ENCODE results near the gene WDR72. TPM values are rescaled to one million over a fixed set of nuclear protein-coding genes. Genes with fewer than 3 reads are reported as not detected.
"Not testable (repeated sequence)": the region's sequence is repeated elsewhere in the genome, so short reads cannot be mapped to it uniquely, and the experiment has no call there.

Gene WDR72
- total RNA-seq, 1 experiment from 2014 or later, result 3.9 TPM

DNA sequence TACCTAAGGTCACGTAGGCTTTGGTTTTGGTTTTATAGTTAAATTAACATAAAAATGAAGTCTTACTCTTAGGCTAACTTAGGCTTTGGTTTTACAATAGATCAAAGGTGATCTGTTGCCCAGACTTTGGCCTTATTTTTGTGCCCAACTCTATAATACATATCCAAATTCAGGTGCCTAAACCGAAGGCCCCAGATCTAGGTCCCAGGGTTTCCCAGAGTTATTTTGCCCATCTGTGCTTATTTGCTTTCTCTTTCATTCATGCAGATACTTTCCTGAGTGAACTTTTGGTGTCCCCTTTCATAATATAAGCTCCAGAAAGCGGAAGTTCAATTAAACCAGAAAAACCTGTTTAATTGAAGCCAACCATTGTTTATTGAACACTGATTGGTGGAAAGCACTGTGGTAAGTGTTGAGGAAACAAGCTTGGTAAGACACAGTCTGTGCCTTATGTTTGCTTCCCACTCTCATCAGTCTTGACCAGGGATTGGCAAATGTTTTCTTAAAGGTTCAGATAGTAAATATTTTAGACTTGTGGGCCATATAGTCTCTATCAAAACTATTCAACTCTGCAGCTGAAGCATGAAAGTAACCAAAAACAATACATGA, 209.7 kb downstream of the WDR72 start:
- Mint-ChIP-seq H3K4me1 (ENCODE audit: low read depth, unreplicated experiment) (peaks cover 55% of the 10 kb centered on the region), H3K4me3 (ENCODE audit: low read depth, unreplicated experiment) (no peak overlapping the region), H3K27me3 (ENCODE audit: unreplicated experiment) (no peaks in the 10 kb centered on the region), H3K9me3 (ENCODE audit: low read depth, unreplicated experiment) (no peaks in the 10 kb centered on the region), H3K36me3 (ENCODE audit: insufficient read depth, unreplicated experiment) (peaks cover 6% of the 10 kb centered on the region), H3K27ac (ENCODE audit: unreplicated experiment) (peak overlapping the region; percentile 92)
- CTCF ChIA-PET, result interaction anchor here (0.7 to 1.7 kb wide), 5 partner anchors 10 to 62 kb away, joined by 3 to 11 read pairs (median 3); no protein-coding TSS in a partner anchor
- TF ChIP-seq, protein P1, sequence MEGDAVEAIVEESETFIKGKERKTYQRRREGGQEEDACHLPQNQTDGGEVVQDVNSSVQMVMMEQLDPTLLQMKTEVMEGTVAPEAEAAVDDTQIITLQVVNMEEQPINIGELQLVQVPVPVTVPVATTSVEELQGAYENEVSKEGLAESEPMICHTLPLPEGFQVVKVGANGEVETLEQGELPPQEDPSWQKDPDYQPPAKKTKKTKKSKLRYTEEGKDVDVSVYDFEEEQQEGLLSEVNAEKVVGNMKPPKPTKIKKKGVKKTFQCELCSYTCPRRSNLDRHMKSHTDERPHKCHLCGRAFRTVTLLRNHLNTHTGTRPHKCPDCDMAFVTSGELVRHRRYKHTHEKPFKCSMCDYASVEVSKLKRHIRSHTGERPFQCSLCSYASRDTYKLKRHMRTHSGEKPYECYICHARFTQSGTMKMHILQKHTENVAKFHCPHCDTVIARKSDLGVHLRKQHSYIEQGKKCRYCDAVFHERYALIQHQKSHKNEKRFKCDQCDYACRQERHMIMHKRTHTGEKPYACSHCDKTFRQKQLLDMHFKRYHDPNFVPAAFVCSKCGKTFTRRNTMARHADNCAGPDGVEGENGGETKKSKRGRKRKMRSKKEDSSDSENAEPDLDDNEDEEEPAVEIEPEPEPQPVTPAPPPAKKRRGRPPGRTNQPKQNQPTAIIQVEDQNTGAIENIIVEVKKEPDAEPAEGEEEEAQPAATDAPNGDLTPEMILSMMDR (IDR thresholded peaks at IDR 0.05; ENCODE audit: unreplicated experiment), result no peak
- intact Hi-C loops (cut with micrococcal nuclease; ENCODE audit: unreplicated experiment), result loop anchor here (10.0 kb wide), 1 partner anchor 225 kb away; no protein-coding TSS in a partner anchor
- no TSS peak for BruUV-seq (replicated peaks)
- peak; percentile 26 for DNase-seq

DNA sequence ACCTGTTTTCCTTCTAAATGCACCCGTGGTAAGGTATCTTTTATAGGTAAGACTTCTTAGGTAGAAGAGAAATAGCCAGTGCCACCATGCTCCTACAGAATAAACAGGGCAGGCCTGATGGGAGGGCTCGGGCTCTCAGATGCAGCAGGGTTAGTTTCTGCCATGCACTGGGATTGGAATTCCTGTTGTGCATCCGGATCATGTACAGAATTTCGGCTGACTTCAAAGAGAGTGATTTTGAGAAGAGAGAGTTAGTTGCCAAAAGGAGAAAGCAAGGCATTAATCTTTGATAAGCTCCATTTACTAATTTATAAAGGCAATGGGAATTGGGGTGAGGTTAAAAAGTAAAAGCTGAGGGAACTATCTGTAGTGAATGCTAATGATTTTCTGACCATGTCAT, 211.2 kb downstream of the WDR72 start:
- intact Hi-C loops (cut with micrococcal nuclease; ENCODE audit: unreplicated experiment), result no loop called here
- H3K36me3 Mint-ChIP-seq (ENCODE audit: insufficient read depth, unreplicated experiment), result peaks cover 6% of the 10 kb centered on the region
- DNase-seq, result no peak
- H3K4me1 Mint-ChIP-seq (ENCODE audit: low read depth, unreplicated experiment), result peaks cover 49% of the 10 kb centered on the region
- H3K27ac Mint-ChIP-seq (ENCODE audit: unreplicated experiment), result peak overlapping the region; percentile 19
- H3K4me3 Mint-ChIP-seq (ENCODE audit: low read depth, unreplicated experiment), result no peak overlapping the region
- TF ChIP-seq, protein P1 (IDR thresholded peaks at IDR 0.05; ENCODE audit: unreplicated experiment), result no peak
- no peaks in the 10 kb centered on the region for H3K9me3 Mint-ChIP-seq (ENCODE audit: low read depth, unreplicated experiment)
- CTCF ChIA-PET, result interaction anchor here (0.7 kb wide), 1 partner anchor 1013 kb away, joined by 4 read pairs; no protein-coding TSS in a partner anchor
- H3K27me3 Mint-ChIP-seq (ENCODE audit: unreplicated experiment), result no peaks in the 10 kb centered on the region
- BruUV-seq (replicated peaks), result no TSS peak

DNA sequence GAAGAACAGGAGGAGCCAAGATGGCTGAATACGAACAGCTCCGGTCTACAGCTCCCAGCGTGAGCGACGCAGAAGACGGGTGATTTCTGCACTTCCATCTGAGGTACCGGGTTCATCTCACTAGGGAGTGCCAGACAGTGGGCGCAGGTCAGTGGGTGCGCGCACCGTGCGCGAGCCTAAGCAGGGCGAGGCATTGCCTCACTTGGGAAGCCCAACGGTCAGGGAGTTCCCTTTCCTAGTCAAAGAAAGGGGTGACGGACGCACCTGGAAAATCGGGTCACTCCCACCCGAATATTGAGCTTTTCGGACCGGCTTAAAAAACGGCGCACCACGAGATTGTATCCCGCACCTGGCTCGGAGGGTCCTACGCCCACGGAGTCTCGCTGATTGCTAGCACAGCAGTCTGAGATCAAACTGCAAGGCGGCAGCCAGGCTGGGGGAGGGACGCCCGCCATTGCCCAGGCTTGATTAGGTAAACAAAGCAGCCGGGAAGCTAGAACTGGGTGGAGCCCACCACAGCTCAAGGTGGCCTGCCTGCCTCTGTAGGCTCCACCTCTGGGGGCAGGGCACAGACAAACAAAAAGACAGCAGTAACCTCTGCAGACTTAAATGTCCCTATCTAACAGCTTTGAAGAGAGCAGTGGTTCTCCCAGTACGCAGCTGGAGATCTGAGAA, 218.7 kb downstream of the WDR72 start:
- CTCF ChIA-PET; BruUV-seq (replicated peaks): not testable (repeated sequence)

DNA sequence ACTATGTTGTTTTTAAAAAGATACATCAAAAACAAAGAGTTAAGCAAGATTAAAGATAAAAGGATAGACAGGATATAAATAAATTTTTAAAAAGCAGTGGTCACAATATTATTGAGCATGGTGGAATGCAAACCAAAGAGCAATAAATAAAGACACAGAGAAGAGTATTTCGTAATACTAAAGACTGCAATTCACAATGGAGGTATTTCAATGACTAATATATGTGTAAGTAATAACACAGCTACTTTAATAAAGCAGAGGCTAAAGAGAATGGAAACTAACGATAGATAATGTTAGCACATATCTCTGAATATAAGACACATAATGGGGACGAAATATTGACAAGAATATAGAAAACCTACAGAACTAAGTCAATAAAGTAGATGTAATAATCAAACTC, 219.6 kb downstream of the WDR72 start:
- H3K4me3 Mint-ChIP-seq (ENCODE audit: low read depth, unreplicated experiment), result no peak overlapping the region
- peaks cover 4% of the 10 kb centered on the region for H3K9me3 Mint-ChIP-seq (ENCODE audit: low read depth, unreplicated experiment)
- no peak for DNase-seq
- intact Hi-C loops (cut with micrococcal nuclease; ENCODE audit: unreplicated experiment), result loop anchor here (2.0 kb wide), 1 partner anchor 13 kb away; no protein-coding TSS in a partner anchor
- peak overlapping the region; percentile 47 for H3K27ac Mint-ChIP-seq (ENCODE audit: unreplicated experiment)
- TF ChIP-seq, protein P1 (IDR thresholded peaks at IDR 0.05; ENCODE audit: unreplicated experiment), result no peak
- H3K36me3 Mint-ChIP-seq (ENCODE audit: insufficient read depth, unreplicated experiment), result peaks cover 5% of the 10 kb centered on the region
- CTCF ChIA-PET, result interaction anchor here (1.0 kb wide), 1 partner anchor 10 kb away, joined by 3 read pairs; no protein-coding TSS in a partner anchor
- no peaks in the 10 kb centered on the region for H3K27me3 Mint-ChIP-seq (ENCODE audit: unreplicated experiment)
- peaks cover 35% of the 10 kb centered on the region for H3K4me1 Mint-ChIP-seq (ENCODE audit: low read depth, unreplicated experiment)
- BruUV-seq (replicated peaks), result no TSS peak

More for the DNA sequence above, 218.7 kb downstream of the WDR72 start:
- peaks cover 28% of the 10 kb centered on the region for H3K4me1 Mint-ChIP-seq (ENCODE audit: low read depth, unreplicated experiment)
- H3K4me3 Mint-ChIP-seq (ENCODE audit: low read depth, unreplicated experiment); H3K9me3 Mint-ChIP-seq (ENCODE audit: low read depth, unreplicated experiment); H3K36me3 Mint-ChIP-seq (ENCODE audit: insufficient read depth, unreplicated experiment); H3K27ac Mint-ChIP-seq (ENCODE audit: unreplicated experiment); DNase-seq; intact Hi-C loops (cut with micrococcal nuclease; ENCODE audit: unreplicated experiment); H3K27me3 Mint-ChIP-seq (ENCODE audit: unreplicated experiment): not testable (repeated sequence)
